K562 (cell line): Measurements from ENCODE around the gene WDR70. TPM values are rescaled to one million over a fixed set of nuclear protein-coding genes. Genes with fewer than 3 reads are reported as not detected.

ENCODE experiments used
- ATAC-seq: fragments of 200-7000 bp; cut with Tn5 transposase; 3 replicates; pipeline ENCODE4 v1.9.1; 2020; ENCODE audit warnings: moderate library complexity
- BruUV-seq: library from RNA; stranded (reverse); fragments of 400-500 nt; replicated peaks from 2 replicates; lab custom pipeline; 2021; lab: Mats Ljungman, UMichigan
- CTCF ChIA-PET: fragments of 300-600 bp; formaldehyde crosslinking; extraction: SDS; loops from one replicate; lab custom pipeline; 2021; ENCODE audit warnings: low intra/inter-chr PET ratio; lab: Yijun Ruan, JAX
- POLR2A ChIA-PET: fragments of 300-600, 350-650 bp; sonication (Branson Sonifier 250); formaldehyde crosslinking; extraction: SDS; loops from one replicate; lab custom pipeline; 2021; ENCODE audit warnings: antibody characterized with exemption, inconsistent platforms; lab: Yijun Ruan, JAX
- DNase-seq, 4 experiments: peaks; one replicate each; pipeline versions ENCODE4 v3.0.0 to v3.0.0-alpha.2; 2011 to 2018; ENCODE audit warnings: low spot score in 3 of 4, mixed read lengths in 3 of 4; ENCODE audit errors: extremely low read depth in 1 of 4
- FAIRE-seq: peaks from 2 replicates; lab custom pipeline; 2011; peaks lifted over from hg19 to GRCh38; lab: Jason Lieb, UNC
- H2AFZ ChIP-seq: 2 replicates; pipeline ENCODE4 v1.6.0; 2011; ENCODE audit warnings: low read depth, low read length, control low read depth, inconsistent platforms
- H3K27ac ChIP-seq: fragments of 200-600 bp; 3 replicates; pipeline ENCODE4 v1.8.0; 2011; ENCODE audit warnings: low read depth, mild to moderate bottlenecking, control low read depth, inconsistent platforms, low read length, moderate library complexity, mixed read lengths; ENCODE audit errors: extremely low read depth
- H3K27me3 ChIP-seq, 2 experiments: fragments of 300-600 bp in 1 of 2; 2 replicates in 1 of 2; 3 replicates in 1 of 2; pipeline versions ENCODE4 v1.6.0 to v1.8.0; 2011; ENCODE audit warnings: inconsistent platforms in 2 of 2, low read length in 2 of 2, mild to moderate bottlenecking in 1 of 2, mixed read lengths in 1 of 2, moderate library complexity in 1 of 2; ENCODE audit not compliant: control insufficient read depth in 2 of 2, insufficient read depth in 2 of 2
- H3K36me3 ChIP-seq: fragments of 300-600 bp; 3 replicates; pipeline ENCODE4 v1.8.0; 2011; ENCODE audit warnings: mild to moderate bottlenecking, low read length, inconsistent platforms; ENCODE audit not compliant: control insufficient read depth, insufficient read depth
- H3K4me1 ChIP-seq, 2 experiments: fragments of 200-600 bp in 1 of 2; replicated peaks in 1 of 2; 2 replicates in 1 of 2; 3 replicates in 1 of 2; pipeline versions ENCODE4 v1.5.1 to v1.8.0; 2011; ENCODE audit warnings: inconsistent platforms in 2 of 2, low read length in 2 of 2, mild to moderate bottlenecking in 1 of 2, mixed read lengths in 1 of 2, moderate library complexity in 1 of 2; ENCODE audit not compliant: control insufficient read depth in 2 of 2, insufficient read depth in 2 of 2
- H3K4me2 ChIP-seq: 2 replicates; pipeline ENCODE4 v1.6.1; 2011; ENCODE audit warnings: low read length, control low read depth, inconsistent platforms, mixed read lengths; ENCODE audit not compliant: insufficient read depth
- H3K4me3 ChIP-seq: fragments of 200-600 bp; sonication (generic), shearing (Covaris generic); 2 replicates; pipeline ENCODE4 v1.5.1; 2016; ENCODE audit warnings: control low read depth, inconsistent platforms
- H3K79me2 ChIP-seq: fragments of 200-600 bp; 3 replicates; pipeline ENCODE4 v1.8.0; 2011; ENCODE audit warnings: low read length, inconsistent platforms; ENCODE audit not compliant: control insufficient read depth, insufficient read depth
- H3K9ac ChIP-seq, 2 experiments: 2 replicates each; pipeline versions ENCODE4 v1.6.0 to v1.6.1; 2011; ENCODE audit warnings: low read depth in 2 of 2, low read length in 2 of 2, control low read depth in 1 of 2, inconsistent platforms in 1 of 2, mild to moderate bottlenecking in 1 of 2, mixed read lengths in 1 of 2; ENCODE audit not compliant: insufficient read depth in 1 of 2
- H3K9me1 ChIP-seq: one replicate; pipeline ENCODE4 v1.6.0; 2011; ENCODE audit warnings: inconsistent platforms, mild to moderate bottlenecking, low read length, moderate library complexity; ENCODE audit not compliant: control insufficient read depth, insufficient read depth
- H3K9me3 ChIP-seq: replicated peaks from 2 replicates; pipeline ENCODE4 v1.5.1; 2011; ENCODE audit warnings: low read depth, low read length, inconsistent platforms; ENCODE audit not compliant: control insufficient read depth, insufficient read depth
- H4K20me1 ChIP-seq: replicated peaks from 2 replicates; pipeline ENCODE4 v1.6.1; 2011; ENCODE audit warnings: low read length, inconsistent platforms, mixed read lengths; ENCODE audit not compliant: control insufficient read depth, insufficient read depth
- C11orf30 ChIP-seq: fragments of 450-650 bp; IDR thresholded peaks from 2 replicates; pipeline ENCODE4 v1.6.1; 2016; ENCODE audit warnings: low read depth, mild to moderate bottlenecking
- MTA1 ChIP-seq: fragments of 450-650 bp; IDR thresholded peaks from 2 replicates; pipeline ENCODE4 v1.6.1; 2017; ENCODE audit warnings: borderline replicate concordance
- PHF20 ChIP-seq: fragments of 450-650 bp; IDR thresholded peaks from 2 replicates; pipeline ENCODE4 v1.6.1; 2018; ENCODE audit not compliant: partially characterized antibody
- PRDM10 ChIP-seq: fragments of 450-650 bp; IDR thresholded peaks from 2 replicates; pipeline ENCODE4 v1.6.1; 2018; ENCODE audit not compliant: partially characterized antibody
- ZBTB17 ChIP-seq: fragments of 450-650 bp; formaldehyde crosslinking; IDR thresholded peaks from 2 replicates; pipeline ENCODE4 v1.4.0; 2020; ENCODE audit warnings: mild to moderate bottlenecking
- ZBTB40 ChIP-seq, 2 experiments: fragments of 450-650 bp in 1 of 2; sonication (generic) in 1 of 2; formaldehyde crosslinking in 1 of 2; IDR thresholded peaks; 2 replicates each; pipeline versions ENCODE4 v1.7.1 to v1.9.0; 2016 to 2022; ENCODE audit warnings: inconsistent platforms in 1 of 2, mild to moderate bottlenecking in 1 of 2, missing genetic modification reagents in 1 of 2
- ZFP36 ChIP-seq: fragments of 150-350 bp; IDR thresholded peaks from 2 replicates; pipeline ENCODE4 v1.6.1; 2018; ENCODE audit warnings: low read length, low read depth; ENCODE audit not compliant: partially characterized antibody
- ZNF699 ChIP-seq: fragments of 250-450 bp; sonication (Bioruptor Pico); IDR thresholded peaks from 2 replicates; pipeline ENCODE4 v1.8.0; 2021; ENCODE audit warnings: mild to moderate bottlenecking, moderate library complexity; ENCODE audit not compliant: insufficient replicate concordance
- WGBS: fragments of 100-300 bp; shearing (Covaris generic); methylation state at CpG from one replicate; pipeline ENCODE4 v1.1.6; 2016; ENCODE audit warnings: low coverage, mixed read lengths; ENCODE audit not compliant: insufficient coverage; ENCODE audit errors: missing lambda C conversion rate; 5-methylcytosine and 5-hydroxymethylcytosine counted together
- in situ Hi-C: fragments of 300-500 bp; cut with MboI; formaldehyde crosslinking; loops from 4 replicates; pipeline ENCODE4 v1.15.0; 2018; ENCODE audit warnings: inconsistent platforms, mixed read lengths
- intact Hi-C: fragments of 100-400 bp; cut with micrococcal nuclease; formaldehyde crosslinking; loops from 2 replicates; pipeline ENCODE4 v1.14.2; 2022
- polyA plus RNA-seq, 8 experiments: library from polyadenylated mRNA; depleted of rRNA in 4 of 8; stranded (reverse) in 5 of 8; unstranded in 3 of 8; fragments of >200 nt; fragmentation: Nextera tagmentation in 2 of 8; fragmentation: Illumina TruSeq in 1 of 8; extraction: Ambion mirVana in 2 of 8; extraction: Trizol in 1 of 8; gene quantifications; 2 replicates each; pipeline versions ENCODE4 v1.2.1 to v1.2.3, GENCODE V29; 2011 to 2014; ENCODE audit warnings: inconsistent platforms in 1 of 8, missing spikeins in 1 of 8
- total RNA-seq, 7 experiments: library from RNA; depleted of rRNA in 6 of 7; stranded (reverse); fragments of >200 nt in 6 of 7; fragmentation: Illumina TruSeq in 2 of 7; extraction: Trizol in 2 of 7; gene quantifications; 2 replicates each; pipeline versions ENCODE4 v1.2.1 to v1.2.3, GENCODE V29; 2011 to 2021; ENCODE audit warnings: low replicate concordance in 1 of 7

WDR70 gene
- total and polyA plus RNA-seq, 9 of the 15 experiments (the other 6 are each of a cell fraction or from before 2014, with no cell fraction given): 16.8 to 46.6 (median 38.8) TPM

GRCh38 chr5:37637165-37637845 is 258.2 kb downstream of the WDR70 start:
- Histone ChIP-seq H3K36me3 (no peaks in the 10 kb centered on the region), H3K79me2 (no peaks in the 10 kb centered on the region), H3K4me1 (no peaks in the 10 kb centered on the region), H3K27ac (no peak overlapping the region), H3K9me3 (no peaks in the 10 kb centered on the region), H3K27me3 (no peaks in the 10 kb centered on the region), H3K4me2 (no peak overlapping the region), H3K9ac (no peak overlapping the region), H3K4me3 (no peak overlapping the region), H2AFZ (no peak overlapping the region), H3K9me1 (no peaks in the 10 kb centered on the region), H4K20me1 (no peaks in the 10 kb centered on the region)
- 73% methylated on average over 7 of the region's 7 CpGs for WGBS
- ChIA-PET CTCF (interaction anchor here (0.6 kb wide), 1 partner anchor 81 kb away, joined by 3 read pairs; no protein-coding TSS in a partner anchor), POLR2A (interaction anchor here (0.6 to 1.0 kb wide), 4 partner anchors 11 to 86 kb away, joined by 3 read pairs; no protein-coding TSS in a partner anchor)
- intact Hi-C loops (no loop called here), in situ Hi-C loops (no loop called here)
- no peak for DNase-seq
- no peak for FAIRE-seq
- no TSS peak for BruUV-seq
- ATAC-seq: no peak
- TF ChIP-seq ZNF699 (no peak), C11orf30 (peak; percentile 61), ZBTB17 (CRISPR knock-in tag) (no peak), ZBTB40 (IDR thresholded peaks at IDR 0.05) (no peak), ZBTB40 (CRISPR knock-in tag; IDR thresholded peaks at IDR 0.05) (no peak), ZFP36 (no peak), PHF20 (no peak), PRDM10 (no peak), MTA1 (no peak)
